Measurements from ENCODE around the gene DNAI4. TPM values are rescaled to one million over a fixed set of nuclear protein-coding genes. Genes with fewer than 3 reads are reported as not detected.

DNAI4 gene
- polyA plus RNA-seq, 1 of the 3 experiments (the other 2 are of a cell fraction) = 1.3 TPM

- DNase-seq = no peak
- CTCF ChIA-PET = interaction anchor here (1.0 kb wide), 1 partner anchor 131 kb away, joined by 3 read pairs; no protein-coding TSS in a partner anchor
- Histone ChIP-seq H3K27me3 (ENCODE audit: insufficient read depth) (no peaks in the 10 kb centered on the region), H4K20me1 (ENCODE audit: insufficient read depth) (no peaks in the 10 kb centered on the region), H3F3A (replicated peaks; ENCODE audit: insufficient read depth) (no peaks in the 10 kb centered on the region), H3K79me2 (ENCODE audit: insufficient read depth) (no peaks in the 10 kb centered on the region), H3K4me2 (no peak overlapping the region), H3K9me3 (no peaks in the 10 kb centered on the region), H3K36me3 (replicated peaks in 1 of 2; ENCODE audit: control insufficient read depth in 1 of 2, insufficient read depth in 2 of 2, low read length in 1 of 2) (no peaks in the 10 kb centered on the region), H3K9me2 (no peaks in the 10 kb centered on the region), H3K27ac (ENCODE audit: low read depth in 2 of 2, low read length in 1 of 2) (no peak overlapping the region), H3K4me1 (ENCODE audit: control insufficient read depth in 1 of 2, insufficient read depth in 2 of 2, low read depth in 1 of 2, low read length in 1 of 2) (no peaks in the 10 kb centered on the region), H3K9ac (no peak overlapping the region), H2AFZ (ENCODE audit: low read depth) (no peak overlapping the region), H3K4me3 (ENCODE audit: low read depth in 2 of 2, low read length in 1 of 2) (no peak overlapping the region)
- POLR2A ChIA-PET = no interaction called here
- no peak for TF ChIP-seq IRF3 (IDR thresholded peaks at IDR 0.05; ENCODE audit: low read depth, low read length)
- TF ChIP-seq FOXJ3 (CRISPR knock-in tag; IDR thresholded peaks at IDR 0.05) = no peak
- no peak for TF ChIP-seq SIN3A (IDR thresholded peaks at IDR 0.05; ENCODE audit: borderline replicate concordance, low read depth, low read length)
- TF ChIP-seq NFIC (IDR thresholded peaks at IDR 0.05; ENCODE audit: borderline replicate concordance) = no peak
- TF ChIP-seq CTCF (IDR thresholded peaks at IDR 0.05) = no peak
- TF ChIP-seq ELF1 (IDR thresholded peaks at IDR 0.05) = no peak
- no peak for TF ChIP-seq RCOR1 (IDR thresholded peaks at IDR 0.05; ENCODE audit: low read length)
- TF ChIP-seq PBX3 (IDR thresholded peaks at IDR 0.05) = no peak
- TF ChIP-seq USF2 (IDR thresholded peaks at IDR 0.05; ENCODE audit: borderline replicate concordance, low read depth, low read length) = no peak
- TF ChIP-seq TAF1 (IDR thresholded peaks at IDR 0.05; ENCODE audit: borderline replicate concordance, low read depth, low read length) = no peak
- no peak for TF ChIP-seq ZBTB33 (IDR thresholded peaks at IDR 0.05; ENCODE audit: borderline replicate concordance, low read depth)
- no peak for TF ChIP-seq EZH2phosphoT487 (IDR thresholded peaks at IDR 0.05; ENCODE audit: borderline replicate concordance, low read depth)
- no peak for TF ChIP-seq TEAD4 (IDR thresholded peaks at IDR 0.05; ENCODE audit: borderline replicate concordance, insufficient read depth)
- no peak for TF ChIP-seq RFX5 (IDR thresholded peaks at IDR 0.05; ENCODE audit: low read length)
- TF ChIP-seq CHD2 (IDR thresholded peaks at IDR 0.05; ENCODE audit: low read length, partially characterized antibody) = no peak
- no peak for TF ChIP-seq TCF12 (IDR thresholded peaks at IDR 0.05)
- TF ChIP-seq EP300 (IDR thresholded peaks at IDR 0.05; ENCODE audit: borderline replicate concordance in 1 of 2, low read depth in 1 of 2, low read length in 1 of 2) = no peak
- whole genome bisulfite sequencing (ENCODE audit: low lambda C conversion rate) = 94% methylated on average over 1 of the region's 1 CpG
Observed at GRCh38 chr1:66889030-66889429, 35.6 kb downstream of the DNAI4 start.
